Mesenchymal stem cell (in vitro differentiated cells and primary cell): ENCODE measurements around the gene POU4F1. TPM values are rescaled to one million over a fixed set of nuclear protein-coding genes. Genes with fewer than 3 reads are reported as not detected.

Experiments
- DNase-seq: peaks from one replicate; pipeline ENCODE4 v3.0.0-alpha.2; 2013
- H2AFZ ChIP-seq: one replicate; pipeline ENCODE4 v1.6.1; 2013; ENCODE audit warnings: low read depth, mild to moderate bottlenecking, control low read depth, inconsistent platforms, low read length, moderate library complexity
- H2AK5ac ChIP-seq: 2 replicates; pipeline ENCODE4 v1.6.1; 2013; ENCODE audit warnings: low read length, moderate library complexity, mild to moderate bottlenecking, inconsistent platforms; ENCODE audit not compliant: severe bottlenecking
- H2BK120ac ChIP-seq: one replicate; pipeline ENCODE4 v1.6.1; 2013; ENCODE audit warnings: low read depth, mild to moderate bottlenecking, inconsistent platforms, low read length, moderate library complexity
- H2BK12ac ChIP-seq, 2 experiments: one replicate each; pipeline ENCODE4 v1.6.1; 2013; ENCODE audit warnings: inconsistent platforms in 2 of 2, low read length in 2 of 2, mild to moderate bottlenecking in 2 of 2, moderate library complexity in 2 of 2, control low read depth in 1 of 2
- H2BK15ac ChIP-seq: one replicate; pipeline ENCODE4 v1.6.1; 2013; ENCODE audit warnings: mild to moderate bottlenecking, low read depth, inconsistent platforms; ENCODE audit not compliant: poor library complexity, severe bottlenecking
- H2BK5ac ChIP-seq: 2 replicates; pipeline ENCODE4 v1.6.1; 2013; ENCODE audit warnings: low read depth, mild to moderate bottlenecking, low read length, control low read depth, inconsistent platforms; ENCODE audit not compliant: poor library complexity, severe bottlenecking
- H3K14ac ChIP-seq, 2 experiments: one replicate each; pipeline ENCODE4 v1.6.1; 2013; ENCODE audit warnings: inconsistent platforms in 2 of 2, low read length in 2 of 2, control low read depth in 1 of 2, mild to moderate bottlenecking in 1 of 2, moderate library complexity in 1 of 2
- H3K18ac ChIP-seq, 2 experiments: one replicate each; pipeline ENCODE4 v1.6.1; 2013; ENCODE audit warnings: inconsistent platforms in 2 of 2, low read length in 2 of 2, control low read depth in 1 of 2, low read depth in 1 of 2, mild to moderate bottlenecking in 1 of 2
- H3K23ac ChIP-seq, 2 experiments: one replicate each; pipeline ENCODE4 v1.6.1; 2013; ENCODE audit warnings: inconsistent platforms in 2 of 2, low read length in 2 of 2, mild to moderate bottlenecking in 2 of 2, moderate library complexity in 2 of 2, control low read depth in 1 of 2
- H3K27ac ChIP-seq: 2 replicates; pipeline ENCODE4 v1.5.1; 2013; ENCODE audit warnings: mild to moderate bottlenecking, moderate library complexity, low read length, control low read depth, inconsistent platforms; ENCODE audit not compliant: poor library complexity, severe bottlenecking
- H3K27me3 ChIP-seq, 2 experiments: 2 replicates each; pipeline versions ENCODE4 v1.6.1 to v1.7.0; 2013; ENCODE audit warnings: low read length in 2 of 2, mild to moderate bottlenecking in 2 of 2, moderate library complexity in 2 of 2, control low read depth in 1 of 2, inconsistent platforms in 1 of 2; ENCODE audit not compliant: control insufficient read depth in 1 of 2, insufficient read depth in 1 of 2
- H3K36me3 ChIP-seq, 2 experiments: 2 replicates each; pipeline versions ENCODE4 v1.6.1 to v1.7.0; 2013; ENCODE audit warnings: low read length in 2 of 2, control low read depth in 1 of 2, inconsistent platforms in 1 of 2, low read depth in 1 of 2, mild to moderate bottlenecking in 1 of 2; ENCODE audit not compliant: insufficient read depth in 2 of 2, control insufficient read depth in 1 of 2
- H3K4ac ChIP-seq, 2 experiments: one replicate each; pipeline ENCODE4 v1.6.1; 2013; ENCODE audit warnings: inconsistent platforms in 2 of 2, low read length in 2 of 2, mild to moderate bottlenecking in 2 of 2, moderate library complexity in 2 of 2, control low read depth in 1 of 2, low read depth in 1 of 2
- H3K4me1 ChIP-seq: 2 replicates; pipeline ENCODE4 v1.6.1; 2013; ENCODE audit warnings: low read depth, low read length, control low read depth; ENCODE audit not compliant: control insufficient read depth, insufficient read depth
- H3K4me2 ChIP-seq: 2 replicates; pipeline ENCODE4 v1.6.1; 2013; ENCODE audit warnings: low read length, mild to moderate bottlenecking, inconsistent platforms; ENCODE audit not compliant: poor library complexity, severe bottlenecking
- H3K4me3 ChIP-seq, 2 experiments: 2 replicates each; pipeline versions ENCODE4 v1.5.1 to v1.7.0; 2013; ENCODE audit warnings: low read length in 2 of 2, mild to moderate bottlenecking in 2 of 2, control low read depth in 1 of 2, low read depth in 1 of 2; ENCODE audit not compliant: insufficient read depth in 1 of 2
- H3K79me1 ChIP-seq: replicated peaks from 2 replicates; pipeline ENCODE4 v1.6.1; 2013; ENCODE audit warnings: mild to moderate bottlenecking, control low read depth, low read length, inconsistent platforms; ENCODE audit not compliant: poor library complexity, severe bottlenecking
- H3K9ac ChIP-seq: 2 replicates; pipeline ENCODE4 v1.7.0; 2013; ENCODE audit warnings: mild to moderate bottlenecking, low read length, moderate library complexity
- H3K9me3 ChIP-seq: 2 replicates; pipeline ENCODE4 v1.7.0; 2013; ENCODE audit warnings: mild to moderate bottlenecking, low read length; ENCODE audit not compliant: control insufficient read depth
- H4K8ac ChIP-seq: one replicate; pipeline ENCODE4 v1.6.1; 2013; ENCODE audit warnings: inconsistent platforms, mild to moderate bottlenecking, low read length, moderate library complexity
- H4K91ac ChIP-seq: one replicate; pipeline ENCODE4 v1.6.1; 2013; ENCODE audit warnings: mild to moderate bottlenecking, low read length, inconsistent platforms
- WGBS: methylation state at CpG from one replicate; pipeline ENCODE4 v1.1.7; 2013; ENCODE audit warnings: mixed read lengths; 5-methylcytosine and 5-hydroxymethylcytosine counted together
- polyA plus RNA-seq, 2 experiments: library from polyadenylated mRNA; stranded (reverse); fragments of 200-250 nt; gene quantifications; one replicate each; pipeline ENCODE4 v1.2.3, GENCODE V29; 2013

The POU4F1 gene, protein sequence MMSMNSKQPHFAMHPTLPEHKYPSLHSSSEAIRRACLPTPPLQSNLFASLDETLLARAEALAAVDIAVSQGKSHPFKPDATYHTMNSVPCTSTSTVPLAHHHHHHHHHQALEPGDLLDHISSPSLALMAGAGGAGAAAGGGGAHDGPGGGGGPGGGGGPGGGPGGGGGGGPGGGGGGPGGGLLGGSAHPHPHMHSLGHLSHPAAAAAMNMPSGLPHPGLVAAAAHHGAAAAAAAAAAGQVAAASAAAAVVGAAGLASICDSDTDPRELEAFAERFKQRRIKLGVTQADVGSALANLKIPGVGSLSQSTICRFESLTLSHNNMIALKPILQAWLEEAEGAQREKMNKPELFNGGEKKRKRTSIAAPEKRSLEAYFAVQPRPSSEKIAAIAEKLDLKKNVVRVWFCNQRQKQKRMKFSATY
- not detected for polyA plus RNA-seq (2013, experiment 1 of 2)
- not detected for polyA plus RNA-seq (2013, experiment 2 of 2)

DNA sequence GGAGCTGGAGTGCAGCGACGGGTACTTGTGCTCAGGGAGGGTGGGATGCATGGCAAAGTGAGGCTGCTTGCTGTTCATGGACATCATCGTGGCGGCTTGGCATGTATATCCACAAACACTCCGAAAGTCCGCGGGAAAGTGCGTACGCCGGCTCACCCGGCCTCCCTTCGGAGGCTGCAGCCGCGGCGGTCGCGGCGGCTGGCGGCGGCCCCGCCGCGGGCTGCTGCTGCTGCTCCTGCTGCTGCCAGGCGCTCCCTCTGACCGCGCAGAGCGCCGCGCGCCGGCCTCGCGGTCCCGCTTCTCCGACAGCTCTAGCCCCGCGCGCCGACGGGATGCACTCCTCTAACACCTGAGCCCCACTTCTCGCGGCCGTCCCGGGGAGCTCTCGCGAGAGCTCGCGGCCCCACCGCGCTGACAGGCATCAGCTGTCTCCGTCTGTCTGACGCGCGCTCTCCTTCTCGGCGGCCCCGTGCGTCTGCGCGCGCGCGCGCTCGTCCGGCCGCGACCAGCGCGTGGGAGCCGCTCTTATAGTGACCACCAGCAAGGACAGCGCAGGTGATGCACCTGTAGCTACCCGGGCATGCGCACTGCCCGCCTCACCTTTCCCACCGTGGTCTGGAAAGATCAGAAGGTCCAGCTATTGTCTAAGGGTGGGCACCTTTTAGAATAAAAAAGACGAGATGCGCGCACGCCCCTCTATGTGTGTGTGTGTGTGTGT, at the start of gene POU4F1:
Gene POU4F1, minus strand, starts transcription at position 313 of the 718 bp plus-strand sequence. Its CDS starts 226 bp downstream, at position 87.
- H3K79me1 ChIP-seq: no peaks in the 10 kb centered on the region
- H2AK5ac ChIP-seq: no peak within 1 kb of the TSS
- H2BK12ac ChIP-seq: no peak within 1 kb of the TSS
- under 1% methylated on average over 67 of the region's 80 CpGs for WGBS
- H2BK15ac ChIP-seq: no peak within 1 kb of the TSS
- no peak within 1 kb of the TSS for H2AFZ ChIP-seq
- H3K4me3 ChIP-seq: peak within 1 kb of the TSS; percentile 49 to 51
- H4K8ac ChIP-seq: no peak within 1 kb of the TSS
- H2BK120ac ChIP-seq: no peak within 1 kb of the TSS
- no peak within 1 kb of the TSS for H4K91ac ChIP-seq
- no peaks in the 10 kb centered on the region for H3K36me3 ChIP-seq
- peak within 1 kb of the TSS in 1 of 2 experiments; percentile 77 for H3K23ac ChIP-seq
- H3K4me1 ChIP-seq: peaks cover 34% of the 10 kb centered on the region
- H3K9ac ChIP-seq: no peak within 1 kb of the TSS
- no peak within 1 kb of the TSS for H3K14ac ChIP-seq
- no peak within 1 kb of the TSS for H3K4ac ChIP-seq
- H3K9me3 ChIP-seq: no peaks in the 10 kb centered on the region
- peaks cover 96 to 97% of the 10 kb centered on the region in 2 experiments for H3K27me3 ChIP-seq
- no peak within 1 kb of the TSS for H3K18ac ChIP-seq
- no peak within 1 kb of the TSS for H2BK5ac ChIP-seq
- DNase-seq: no peak
- H3K4me2 ChIP-seq: peak within 1 kb of the TSS; percentile 78
- H3K27ac ChIP-seq: no peak within 1 kb of the TSS

DNA sequence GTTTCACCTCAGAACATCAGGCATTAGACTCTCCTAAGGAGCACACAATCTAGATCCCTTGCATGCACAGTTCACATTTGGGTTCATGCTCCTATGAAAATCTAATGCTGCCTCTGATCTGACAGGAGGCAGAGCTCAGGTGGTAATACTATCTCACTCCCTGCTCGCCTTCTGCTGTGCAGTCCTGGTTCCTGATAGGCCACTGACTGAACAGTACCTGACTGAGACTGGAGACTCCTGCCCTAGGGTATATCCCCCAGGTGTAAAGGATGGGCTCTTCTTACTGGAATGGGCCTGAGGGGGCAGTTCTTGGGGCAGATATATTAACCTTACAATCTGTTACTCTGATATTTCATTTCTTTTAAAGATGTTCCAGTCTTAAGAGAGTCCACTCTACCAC, 49.3 kb upstream of the POU4F1 start:
- 100% methylated on average over 1 of the region's 1 CpG for WGBS
- Histone ChIP-seq H2BK12ac (no peak overlapping the region), H3K4ac (no peak overlapping the region)

DNA sequence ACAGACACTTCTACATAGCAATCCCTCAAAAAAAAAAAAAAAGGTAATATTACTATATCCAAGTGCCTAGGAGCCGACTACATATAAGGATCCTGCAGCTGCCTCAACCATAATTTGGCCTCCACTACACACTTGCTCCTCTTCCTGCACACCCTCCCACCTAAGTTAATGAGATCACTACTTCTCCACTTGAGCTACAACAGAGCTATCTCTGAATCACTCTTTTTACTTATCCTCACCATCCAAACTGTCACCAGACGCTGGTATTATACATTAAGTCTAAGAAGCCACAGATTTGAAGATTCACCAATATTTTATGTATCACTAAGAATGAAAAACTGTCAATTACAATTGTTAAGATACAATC, 47.3 kb upstream of the POU4F1 start:
- no peak overlapping the region for H2AK5ac ChIP-seq
- no peaks in the 10 kb centered on the region for H3K4me1 ChIP-seq
- H3K9me3 ChIP-seq: no peaks in the 10 kb centered on the region
- H2AFZ ChIP-seq: no peak overlapping the region
- peaks cover 11% of the 10 kb centered on the region for H3K79me1 ChIP-seq
- H2BK5ac ChIP-seq: no peak overlapping the region
- no peak overlapping the region for H2BK15ac ChIP-seq
- no peak overlapping the region for H3K14ac ChIP-seq
- H4K8ac ChIP-seq: no peak overlapping the region
- no peak overlapping the region for H3K4ac ChIP-seq
- DNase-seq: no peak
- no peak overlapping the region for H4K91ac ChIP-seq
- 92% methylated on average over 1 of the region's 2 CpGs for WGBS
- no peak overlapping the region for H2BK120ac ChIP-seq
- no peak overlapping the region for H3K9ac ChIP-seq
- no peak overlapping the region for H3K4me3 ChIP-seq
- H3K36me3 ChIP-seq: no peaks in the 10 kb centered on the region
- H3K27ac ChIP-seq: no peak overlapping the region
- H3K4me2 ChIP-seq: no peak overlapping the region
- no peaks in the 10 kb centered on the region for H3K27me3 ChIP-seq
- H2BK12ac ChIP-seq: no peak overlapping the region
- no peak overlapping the region for H3K18ac ChIP-seq
- no peak overlapping the region for H3K23ac ChIP-seq

More for the DNA sequence above, 49.3 kb upstream of the POU4F1 start:
- no peak overlapping the region for H3K23ac ChIP-seq
- H3K14ac ChIP-seq: no peak overlapping the region
- no peaks in the 10 kb centered on the region for H3K9me3 ChIP-seq
- H2BK5ac ChIP-seq: no peak overlapping the region
- no peak overlapping the region for H3K4me2 ChIP-seq
- no peak overlapping the region for H3K18ac ChIP-seq
- peaks cover under 1% of the 10 kb centered on the region for H3K4me1 ChIP-seq
- H3K9ac ChIP-seq: no peak overlapping the region
- H4K91ac ChIP-seq: no peak overlapping the region
- H2BK15ac ChIP-seq: no peak overlapping the region
- no peaks in the 10 kb centered on the region for H3K27me3 ChIP-seq
- H4K8ac ChIP-seq: no peak overlapping the region
- no peak overlapping the region for H2AFZ ChIP-seq
- DNase-seq: no peak
- H3K4me3 ChIP-seq: no peak overlapping the region
- H3K79me1 ChIP-seq: peaks cover 11% of the 10 kb centered on the region
- no peaks in the 10 kb centered on the region for H3K36me3 ChIP-seq
- H2AK5ac ChIP-seq: no peak overlapping the region
- H2BK120ac ChIP-seq: no peak overlapping the region
- no peak overlapping the region for H3K27ac ChIP-seq

DNA sequence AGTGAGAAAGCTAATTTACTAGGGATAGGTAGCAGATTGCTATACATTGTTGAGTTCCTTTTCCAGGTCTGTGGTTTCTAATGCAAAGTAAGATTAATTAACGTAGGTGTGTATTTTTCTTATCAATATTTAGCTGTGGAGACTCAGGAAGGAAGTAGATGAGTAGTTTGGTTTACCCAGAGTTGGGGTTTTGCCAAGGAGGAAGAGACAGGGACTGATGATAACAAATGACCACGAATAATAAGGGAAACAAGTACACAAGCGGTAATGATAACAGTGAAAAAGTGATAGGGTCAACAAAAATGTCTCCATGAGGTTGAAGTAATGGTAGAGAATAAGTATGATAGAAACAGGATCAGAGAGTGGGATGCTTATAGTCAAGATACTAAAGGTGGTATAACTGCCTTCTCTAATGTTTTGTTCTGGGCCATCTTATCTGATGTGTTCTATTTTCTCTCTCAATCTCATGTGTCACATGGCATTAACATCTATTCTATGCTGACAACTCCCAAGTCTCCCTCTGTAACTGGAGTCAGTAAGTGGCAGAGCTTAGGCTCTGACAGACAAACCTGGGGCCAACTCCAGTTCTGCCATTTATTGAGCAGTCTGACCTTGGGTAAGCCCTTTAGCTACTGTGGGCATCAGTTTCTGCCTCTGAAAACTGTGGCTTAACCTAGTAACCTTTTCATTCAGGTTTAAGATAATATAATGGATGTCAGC, 46.8 kb upstream of the POU4F1 start:
- Histone ChIP-seq H3K23ac (no peak overlapping the region), H3K18ac (no peak overlapping the region)
- DNase-seq: no peak

More for the DNA sequence above, 46.8 kb upstream of the POU4F1 start:
- no peak overlapping the region for H3K14ac ChIP-seq
- no peak overlapping the region for H3K9ac ChIP-seq
- no peaks in the 10 kb centered on the region for H3K9me3 ChIP-seq
- no peak overlapping the region for H2BK15ac ChIP-seq
- H3K4me3 ChIP-seq: no peak overlapping the region
- H3K79me1 ChIP-seq: peaks cover 10% of the 10 kb centered on the region
- no peak overlapping the region for H3K27ac ChIP-seq
- H3K4ac ChIP-seq: no peak overlapping the region
- H2AFZ ChIP-seq: no peak overlapping the region
- H2BK5ac ChIP-seq: no peak overlapping the region
- H4K91ac ChIP-seq: no peak overlapping the region
- H3K27me3 ChIP-seq: no peaks in the 10 kb centered on the region
- WGBS: 62% methylated on average over 3 of the region's 3 CpGs
- no peak overlapping the region for H2BK120ac ChIP-seq
- H2BK12ac ChIP-seq: no peak overlapping the region
- H3K4me2 ChIP-seq: no peak overlapping the region
- H3K36me3 ChIP-seq: no peaks in the 10 kb centered on the region
- no peak overlapping the region for H4K8ac ChIP-seq
- H3K4me1 ChIP-seq: no peaks in the 10 kb centered on the region
- H2AK5ac ChIP-seq: no peak overlapping the region
